Lung (tissue), 12 donors: Measurements from ENCODE around the gene PCYT2. TPM values are rescaled to one million over a fixed set of nuclear protein-coding genes. Genes with fewer than 3 reads are reported as not detected.
A peak's percentile ranks its signal among the peaks of the same experiment; 100 is the strongest.

Experiments used
- ATAC-seq: fragments of 200-7000 bp; cut with Tn5 transposase; one replicate; pipeline ENCODE4 v1.9.1; 2020; ENCODE audit warnings: moderate number of reproducible peaks; ENCODE audit not compliant: insufficient read depth, low FRiP score
- DNase-seq, 3 donors: peaks; one replicate each; pipeline ENCODE4 v3.0.0-alpha.2; 2013 to 2017
- H3K27ac ChIP-seq, 2 donors: one replicate each; pipeline ENCODE4 v1.5.1; 2013; ENCODE audit warnings: mild to moderate bottlenecking in 2 of 2, moderate library complexity in 2 of 2, control low read depth in 1 of 2, inconsistent platforms in 1 of 2, low read depth in 1 of 2, low read length in 1 of 2
- H3K27me3 ChIP-seq, 3 donors: one replicate each; pipeline ENCODE4 v1.5.1; 2013; ENCODE audit warnings: low read length in 2 of 3; ENCODE audit not compliant: control insufficient read depth in 3 of 3, insufficient read depth in 3 of 3
- H3K36me3 ChIP-seq, 4 donors: one replicate each; pipeline ENCODE4 v1.5.1; 2013; ENCODE audit warnings: low read length in 4 of 4, mild to moderate bottlenecking in 1 of 4, moderate library complexity in 1 of 4; ENCODE audit not compliant: control insufficient read depth in 4 of 4, insufficient read depth in 4 of 4
- H3K4me1 ChIP-seq, 5 donors: one replicate each; pipeline ENCODE4 v1.5.1; 2013; ENCODE audit warnings: low read length in 5 of 5, mild to moderate bottlenecking in 2 of 5, moderate library complexity in 1 of 5; ENCODE audit not compliant: control insufficient read depth in 5 of 5, insufficient read depth in 5 of 5
- H3K4me3 ChIP-seq: one replicate; pipeline ENCODE4 v1.5.1; 2013; ENCODE audit warnings: mild to moderate bottlenecking, control low read depth, moderate library complexity
- H3K9ac ChIP-seq, 2 donors: one replicate each; pipeline ENCODE4 v1.5.1; 2013; ENCODE audit warnings: low read length in 2 of 2, control low read depth in 1 of 2; ENCODE audit not compliant: insufficient read depth in 1 of 2
- H3K9me3 ChIP-seq, 4 donors: one replicate each; pipeline ENCODE4 v1.5.1; 2013; ENCODE audit warnings: low read length in 3 of 4, mild to moderate bottlenecking in 1 of 4, moderate library complexity in 1 of 4; ENCODE audit not compliant: control insufficient read depth in 4 of 4, insufficient read depth in 3 of 4
- CTCF ChIP-seq: IDR thresholded peaks from 2 replicates; pipeline ENCODE4 v1.5.1; 2012; ENCODE audit warnings: mild to moderate bottlenecking; ENCODE audit errors: control extremely low read depth, extremely low read depth
- WGBS, 2 donors: extraction: QIAGEN DNeasy Blood & Tissue Kit; methylation state at CpG; one replicate each; pipeline ENCODE4 v1.1.7; 2013; 5-methylcytosine and 5-hydroxymethylcytosine counted together
- polyA plus RNA-seq, 2 donors: library from polyadenylated mRNA; stranded (reverse); fragments of 200-250 nt; gene quantifications; one replicate each; pipeline ENCODE4 v1.2.1, GENCODE V29; 2013
- total RNA-seq, 2 donors: library from RNA; depleted of rRNA in 1 of 2; stranded (reverse); fragments of >200 nt in 1 of 2; gene quantifications; one replicate each; pipeline ENCODE4 v1.2.1, GENCODE V29; 2014 to 2021
- donor health status: control.
- donor health status: control.
- donor health status: Bipolar disorder and iron deficiency.
- donor health status: healthy.
- donor health status: DM: yes; HTN: yes; CAD: no.

The PCYT2 gene
- total and polyA plus RNA-seq, 4 donors: 23.0 to 91.6 (median 67.5) TPM

DNA sequence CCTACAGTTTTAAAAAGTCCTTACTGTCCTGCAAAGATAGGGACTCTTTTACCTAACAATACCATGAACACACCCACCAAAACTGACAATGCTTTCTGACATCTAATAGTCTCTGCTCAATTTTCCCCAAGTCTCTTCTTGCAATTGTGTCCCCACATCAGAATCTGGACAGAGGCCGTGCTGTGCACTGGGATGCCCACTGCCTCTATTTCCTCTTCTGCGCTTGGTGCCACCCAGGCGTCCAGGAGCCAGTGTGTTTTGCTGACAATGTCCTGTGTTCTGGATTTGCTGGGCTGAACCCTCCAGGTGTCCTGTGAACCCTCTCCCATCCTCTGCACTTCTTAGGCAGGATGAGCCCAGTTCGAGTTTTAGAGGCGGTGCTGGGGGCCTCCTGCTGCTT lies 33.6 kb downstream of the PCYT2 start:
- Histone ChIP-seq H3K9ac (no peak overlapping the region), H3K4me3 (no peak overlapping the region), H3K36me3 (peaks cover 0 to 11% (median 8%) of the 10 kb centered on the region in 4 donors), H3K4me1 (peaks cover 0 to 5% (median 0%) of the 10 kb centered on the region in 5 donors), H3K9me3 (no peaks in the 10 kb centered on the region), H3K27ac (no peak overlapping the region), H3K27me3 (no peaks in the 10 kb centered on the region)
- ATAC-seq (no peak), DNase-seq (no peak)
- no peak for TF ChIP-seq CTCF
- 95 to 96% methylated on average over 5 of the region's 5 CpGs for WGBS, 2 donors

GRCh38 chr17:81871387-81872230 lies 39.6 kb downstream of the PCYT2 start:
- Histone ChIP-seq H3K27ac (peak overlapping the region; percentile 97 to 99), H3K9me3 (no peaks in the 10 kb centered on the region), H3K4me3 (peak overlapping the region; percentile 79), H3K9ac (peak overlapping the region; percentile 62 to 94), H3K4me1 (peaks cover 0 to 28% (median 11%) of the 10 kb centered on the region in 5 donors), H3K27me3 (no peaks in the 10 kb centered on the region), H3K36me3 (peaks cover 0 to 23% (median 8%) of the 10 kb centered on the region in 4 donors)
- DNase-seq: peak; percentile 92 to 94 (median 94)
- 1% methylated on average over 81 to 86 of the region's 86 CpGs for WGBS, 2 donors
- peak; percentile 6 for ATAC-seq
- peak; percentile 11 for TF ChIP-seq CTCF

DNA sequence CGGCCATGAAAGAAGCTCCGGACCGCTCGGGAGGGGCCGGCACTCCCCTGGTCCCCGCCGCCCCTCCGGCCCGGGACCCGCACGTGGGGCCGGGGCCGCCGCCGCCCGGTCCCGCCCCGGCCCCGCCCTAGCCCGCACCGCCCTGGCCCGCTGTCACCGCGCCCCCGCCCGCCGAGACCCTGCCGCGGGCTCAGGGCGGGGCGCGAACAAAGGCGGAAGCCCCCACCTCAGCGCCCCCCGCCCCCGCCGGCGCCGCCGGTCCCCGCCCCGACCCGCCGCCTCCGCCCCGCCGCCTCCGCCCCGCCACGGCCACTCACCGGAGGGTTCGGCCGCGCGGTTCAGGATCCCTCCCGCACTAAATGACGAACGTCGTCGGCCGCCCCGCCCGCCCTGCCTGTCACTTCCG lies 40.2 kb downstream of the PCYT2 start, which contains the start of gene ARHGDIA:
ARHGDIA (minus strand) TSS at position 357 of the 406 bp plus-strand sequence. CDS start 1,407 bp downstream, outside the sequence.
- Histone ChIP-seq H3K9ac (peak within 1 kb of the TSS; percentile 78 to 94), H3K36me3 (peaks cover 0 to 23% (median 9%) of the 10 kb centered on the region in 4 donors), H3K27ac (peak within 1 kb of the TSS; percentile 97 to 99), H3K4me3 (peak within 1 kb of the TSS; percentile 79), H3K4me1 (peaks cover 0 to 28% (median 11%) of the 10 kb centered on the region in 5 donors), H3K9me3 (no peaks in the 10 kb centered on the region), H3K27me3 (no peaks in the 10 kb centered on the region)
- 1 to 2% methylated on average over 38 to 64 of the region's 64 CpGs for WGBS, 2 donors
- DNase-seq (peak in 1 of 3 donors; percentile 21), ATAC-seq (peak; percentile 48)
- no peak for TF ChIP-seq CTCF
